ENCODE data around the gene HSPA4. TPM values are rescaled to one million over a fixed set of nuclear protein-coding genes. Genes with fewer than 3 reads are reported as not detected.
"Not testable (repeated sequence)": the region's sequence is repeated elsewhere in the genome, so short reads cannot be mapped to it uniquely, and the experiment has no call there.

Gene HSPA4
- total and polyA plus RNA-seq, 5 donors, result 52.1 to 88.8 (median 82.4) TPM

DNA sequence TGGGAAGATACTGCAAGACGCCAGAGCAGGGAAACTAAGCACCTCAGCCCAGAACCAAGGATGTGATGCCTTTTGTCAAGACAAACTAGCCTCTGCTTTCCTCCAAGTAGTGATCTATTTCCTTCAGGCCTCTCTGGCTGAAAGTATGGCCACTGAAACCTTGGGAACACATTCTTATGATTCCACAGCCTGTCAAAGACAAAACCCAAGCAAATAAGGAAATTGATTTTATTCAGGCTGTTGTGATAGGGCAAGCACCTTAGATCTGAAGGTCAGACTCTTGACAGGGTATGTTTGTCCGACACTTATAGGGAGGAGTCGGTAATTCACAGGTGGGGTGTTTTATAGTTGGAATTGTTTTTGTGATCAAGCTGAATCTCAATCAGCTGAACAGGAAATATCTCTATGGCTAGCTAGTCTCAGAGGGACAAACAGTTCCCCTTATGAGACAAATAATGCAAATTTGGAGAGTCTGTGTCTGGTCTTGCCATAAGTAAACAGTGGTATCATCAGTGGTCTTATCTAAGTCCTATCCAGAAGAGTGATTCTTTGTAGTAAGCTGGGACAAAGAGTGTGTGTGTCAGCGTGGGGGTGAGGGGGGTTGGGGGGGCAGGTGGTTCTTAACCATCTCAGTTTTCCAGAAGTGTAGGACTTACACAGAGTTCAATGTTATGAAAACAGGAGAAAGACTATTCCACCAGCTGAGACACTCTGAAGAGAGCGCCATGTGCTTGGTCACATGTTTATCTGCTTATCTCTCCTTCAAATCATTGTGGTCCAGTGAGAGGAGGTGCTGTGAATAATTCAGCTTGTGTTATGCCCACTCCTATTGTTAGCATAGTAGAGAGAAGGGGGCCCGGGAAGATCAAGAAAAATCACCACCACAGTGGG, 18.7 kb upstream of the HSPA4 start:
- DNase-seq, result no peak
- ATAC-seq, result no peak
- intact Hi-C loops (cut with DNase I), result no loop called here
- 61% methylated on average over 6 of the region's 6 CpGs for WGBS
- Histone ChIP-seq H3K27me3 (ENCODE audit: control insufficient read depth, insufficient read depth) (no peaks in the 10 kb centered on the region), H3K4me3 (ENCODE audit: low read length) (no peak overlapping the region), H3K27ac (ENCODE audit: low read length) (no peak overlapping the region), H3K4me1 (ENCODE audit: control insufficient read depth, insufficient read depth, low read length) (no peaks in the 10 kb centered on the region), H3K9me3 (ENCODE audit: control insufficient read depth, low read length) (no peaks in the 10 kb centered on the region)

DNA sequence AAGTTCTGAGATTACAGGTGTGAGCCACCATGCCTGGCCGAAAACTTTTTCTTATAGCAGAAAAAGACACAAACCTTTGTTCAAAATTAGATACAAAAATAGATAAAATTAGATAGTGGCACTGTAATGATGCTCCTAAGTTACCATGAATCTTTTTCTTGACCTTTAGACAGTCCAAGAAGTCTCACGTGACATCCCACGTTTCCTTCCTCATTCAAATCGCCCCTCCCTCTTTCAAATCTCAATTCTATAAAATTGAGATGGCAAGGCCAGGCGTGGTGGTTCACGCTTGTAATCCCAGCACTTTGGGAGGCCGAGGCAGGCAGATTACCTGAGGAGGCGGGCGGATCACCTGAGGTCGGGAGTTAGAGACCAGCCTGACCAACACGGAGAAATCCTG, 17.7 kb upstream of the HSPA4 start:
- no peak for DNase-seq
- H3K27me3 ChIP-seq (ENCODE audit: control insufficient read depth, insufficient read depth), result no peaks in the 10 kb centered on the region
- no peaks in the 10 kb centered on the region for H3K4me1 ChIP-seq (ENCODE audit: control insufficient read depth, insufficient read depth, low read length)
- ATAC-seq, result no peak
- no peaks in the 10 kb centered on the region for H3K9me3 ChIP-seq (ENCODE audit: control insufficient read depth, low read length)
- H3K4me3 ChIP-seq (ENCODE audit: low read length), result no peak overlapping the region
- intact Hi-C loops (cut with DNase I), result no loop called here
- WGBS, result 86% methylated on average over 11 of the region's 11 CpGs
- no peak overlapping the region for H3K27ac ChIP-seq (ENCODE audit: low read length)

DNA sequence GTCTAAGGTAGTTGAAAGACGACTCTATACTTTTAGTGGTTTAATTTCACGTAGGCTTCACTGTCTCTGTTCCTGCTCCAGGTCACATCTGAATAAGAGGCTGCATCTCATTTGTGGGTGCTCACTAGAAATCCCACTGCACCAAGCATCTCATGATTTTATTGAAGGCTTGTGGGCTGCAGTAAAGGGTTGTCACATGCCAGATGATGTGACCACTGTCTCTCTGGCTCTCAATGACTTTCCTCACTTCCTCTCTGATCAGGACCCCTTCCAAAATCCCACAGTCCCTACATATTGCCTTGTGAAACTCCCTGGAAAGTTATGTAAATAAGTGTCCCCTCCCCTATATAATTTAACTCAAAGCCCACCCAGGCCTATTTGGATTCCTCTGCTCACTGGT, 16.6 kb upstream of the HSPA4 start:
- Histone ChIP-seq H3K9me3 (ENCODE audit: control insufficient read depth, low read length) (no peaks in the 10 kb centered on the region), H3K4me3 (ENCODE audit: low read length) (no peak overlapping the region), H3K27ac (ENCODE audit: low read length) (no peak overlapping the region), H3K27me3 (ENCODE audit: control insufficient read depth, insufficient read depth) (no peaks in the 10 kb centered on the region), H3K4me1 (ENCODE audit: control insufficient read depth, insufficient read depth, low read length) (no peaks in the 10 kb centered on the region)
- 46% methylated on average over 2 of the region's 2 CpGs for WGBS
- intact Hi-C loops (cut with DNase I), result no loop called here
- no peak for ATAC-seq
- no peak for DNase-seq

DNA sequence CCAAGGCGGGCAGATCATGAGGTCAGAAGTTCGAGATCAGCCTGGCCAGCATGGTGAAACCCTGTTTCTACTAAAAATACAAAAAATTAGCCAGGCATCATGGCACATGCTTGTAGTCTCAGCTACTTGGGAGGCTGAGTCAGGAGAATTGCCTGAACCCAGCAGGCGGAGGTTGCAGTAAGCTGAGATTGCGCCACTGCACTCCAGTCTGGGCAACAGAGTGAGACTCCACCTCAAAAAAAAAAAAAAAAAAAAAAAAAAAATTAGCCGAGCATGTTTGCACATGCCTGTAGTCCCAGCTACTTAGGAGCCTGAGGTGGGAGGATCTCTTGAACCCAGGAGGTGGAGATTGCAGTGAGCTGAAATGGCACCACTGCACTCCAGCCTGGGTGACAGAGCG, 15.1 kb upstream of the HSPA4 start:
- WGBS, result 89% methylated on average over 6 of the region's 6 CpGs
- H3K27me3 ChIP-seq (ENCODE audit: control insufficient read depth, insufficient read depth); H3K9me3 ChIP-seq (ENCODE audit: control insufficient read depth, low read length); DNase-seq; H3K4me1 ChIP-seq (ENCODE audit: control insufficient read depth, insufficient read depth, low read length); H3K27ac ChIP-seq (ENCODE audit: low read length); intact Hi-C loops (cut with DNase I); H3K4me3 ChIP-seq (ENCODE audit: low read length); ATAC-seq: not testable (repeated sequence)

DNA sequence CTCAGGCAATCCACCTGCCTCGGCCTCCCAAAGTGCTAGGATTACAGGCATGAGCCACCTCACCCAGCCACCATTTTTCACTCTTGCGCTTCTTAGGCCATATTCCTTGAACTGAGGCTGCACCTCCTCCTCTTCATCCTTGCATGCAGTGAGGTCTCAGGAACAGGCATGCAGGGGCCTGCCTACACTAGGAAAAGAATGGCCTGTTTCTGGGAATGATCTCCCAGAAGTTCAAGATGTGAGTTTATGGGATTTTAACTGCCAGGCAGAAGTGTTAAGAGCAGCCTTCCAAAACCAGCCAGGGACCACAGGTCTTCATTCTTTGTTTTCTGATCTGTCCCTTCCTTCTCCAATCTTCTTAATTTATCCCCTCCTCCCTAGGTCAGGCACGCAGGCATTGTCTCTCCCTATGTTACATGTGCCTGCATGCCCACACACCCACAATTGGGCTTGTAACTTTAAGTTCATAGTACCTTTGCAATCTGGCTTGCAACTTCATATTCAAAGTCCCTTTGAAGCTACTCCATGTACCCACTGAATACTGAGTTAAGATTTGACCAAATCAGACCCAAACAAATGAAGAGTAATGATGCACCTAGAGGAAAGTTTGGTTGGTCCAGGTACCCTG, 10.5 kb upstream of the HSPA4 start:
- DNase-seq (no peak), ATAC-seq (no peak)
- Histone ChIP-seq H3K27ac (ENCODE audit: low read length) (no peak overlapping the region), H3K4me3 (ENCODE audit: low read length) (no peak overlapping the region), H3K4me1 (ENCODE audit: control insufficient read depth, insufficient read depth, low read length) (no peaks in the 10 kb centered on the region), H3K9me3 (ENCODE audit: control insufficient read depth, low read length) (no peaks in the 10 kb centered on the region), H3K27me3 (ENCODE audit: control insufficient read depth, insufficient read depth) (no peaks in the 10 kb centered on the region)
- WGBS, result 86% methylated on average over 3 of the region's 3 CpGs
- intact Hi-C loops (cut with DNase I), result no loop called here

DNA sequence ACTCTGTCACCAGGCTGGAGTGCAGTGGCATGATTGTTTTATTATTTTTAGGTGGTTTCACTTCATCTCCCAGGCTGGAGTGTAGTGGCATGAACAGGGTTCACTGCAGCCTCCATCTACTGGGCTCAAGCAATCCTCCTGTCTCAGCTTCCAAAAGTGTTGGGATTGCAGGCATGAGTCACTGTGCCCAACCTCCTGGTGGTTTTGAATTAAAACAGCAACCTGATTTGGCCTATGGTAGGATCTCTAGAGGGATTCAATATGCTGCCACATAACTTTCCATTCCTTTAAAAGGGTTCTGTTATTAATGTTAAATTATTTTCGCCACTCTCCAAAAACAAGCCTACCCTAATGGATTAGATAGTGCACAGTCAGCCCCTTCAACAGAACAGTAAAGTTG, 9.9 kb upstream of the HSPA4 start:
- no peak for ATAC-seq
- WGBS, result 80% methylated on average over 1 of the region's 1 CpG
- no peaks in the 10 kb centered on the region for H3K27me3 ChIP-seq (ENCODE audit: control insufficient read depth, insufficient read depth)
- no peak overlapping the region for H3K4me3 ChIP-seq (ENCODE audit: low read length)
- DNase-seq, result no peak
- no peaks in the 10 kb centered on the region for H3K4me1 ChIP-seq (ENCODE audit: control insufficient read depth, insufficient read depth, low read length)
- intact Hi-C loops (cut with DNase I), result no loop called here
- H3K27ac ChIP-seq (ENCODE audit: low read length), result no peak overlapping the region
- H3K9me3 ChIP-seq (ENCODE audit: control insufficient read depth, low read length), result no peaks in the 10 kb centered on the region

DNA sequence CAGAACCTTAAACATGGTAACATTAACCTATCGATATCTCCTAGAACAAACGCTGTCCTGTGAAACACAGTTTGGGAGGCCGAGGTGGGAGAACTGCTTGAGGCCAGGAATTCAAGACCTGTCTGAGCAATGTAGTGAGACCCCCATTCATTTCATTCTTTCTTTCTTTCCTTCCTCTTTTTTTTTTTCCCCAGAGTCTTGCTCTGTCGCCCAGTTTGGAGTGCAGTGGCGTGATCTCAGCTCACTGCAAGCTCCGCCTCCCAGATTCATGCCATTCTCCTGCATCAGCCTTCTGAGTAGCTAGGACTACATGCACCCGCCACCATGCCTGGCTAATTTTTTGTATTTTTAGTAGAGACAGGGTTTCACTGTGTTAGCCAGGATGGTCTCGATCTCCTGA, 5.3 kb upstream of the HSPA4 start:
- H3K4me3 ChIP-seq (ENCODE audit: low read length); H3K27ac ChIP-seq (ENCODE audit: low read length); ATAC-seq; H3K4me1 ChIP-seq (ENCODE audit: control insufficient read depth, insufficient read depth, low read length); H3K27me3 ChIP-seq (ENCODE audit: control insufficient read depth, insufficient read depth); DNase-seq; intact Hi-C loops (cut with DNase I); H3K9me3 ChIP-seq (ENCODE audit: control insufficient read depth, low read length): not testable (repeated sequence)
- 87% methylated on average over 8 of the region's 8 CpGs for WGBS

DNA sequence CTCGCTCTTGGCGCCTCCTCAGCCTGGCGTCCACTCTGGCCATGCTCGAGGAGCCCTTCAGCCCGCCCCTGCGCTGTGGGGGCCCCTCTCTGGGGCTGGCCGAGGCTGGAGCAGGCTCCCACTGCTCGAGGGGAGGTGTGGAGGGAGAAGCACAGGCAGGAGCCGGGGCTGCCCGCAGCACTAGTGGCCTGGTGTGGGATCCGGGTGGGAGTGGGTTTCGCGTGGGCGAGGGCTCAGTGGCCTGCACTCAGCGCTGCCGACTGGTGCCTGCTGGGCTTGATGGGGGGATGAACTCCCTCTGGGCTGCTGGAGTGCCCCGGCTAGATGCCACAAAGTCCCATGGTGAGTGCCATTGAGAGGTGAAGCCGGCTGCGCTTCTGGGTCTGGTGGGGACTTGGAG, 4.4 kb upstream of the HSPA4 start:
- intact Hi-C loops (cut with DNase I), result no loop called here
- no peak overlapping the region for H3K4me3 ChIP-seq (ENCODE audit: low read length)
- no peak overlapping the region for H3K27ac ChIP-seq (ENCODE audit: low read length)
- peaks cover 5% of the 10 kb centered on the region for H3K4me1 ChIP-seq (ENCODE audit: control insufficient read depth, insufficient read depth, low read length)
- ATAC-seq, result no peak
- H3K27me3 ChIP-seq (ENCODE audit: control insufficient read depth, insufficient read depth), result no peaks in the 10 kb centered on the region
- DNase-seq, result peak in 2 of 3 donors; percentile 34 to 56
- WGBS, result 93% methylated on average over 19 of the region's 19 CpGs
- no peaks in the 10 kb centered on the region for H3K9me3 ChIP-seq (ENCODE audit: control insufficient read depth, low read length)

DNA sequence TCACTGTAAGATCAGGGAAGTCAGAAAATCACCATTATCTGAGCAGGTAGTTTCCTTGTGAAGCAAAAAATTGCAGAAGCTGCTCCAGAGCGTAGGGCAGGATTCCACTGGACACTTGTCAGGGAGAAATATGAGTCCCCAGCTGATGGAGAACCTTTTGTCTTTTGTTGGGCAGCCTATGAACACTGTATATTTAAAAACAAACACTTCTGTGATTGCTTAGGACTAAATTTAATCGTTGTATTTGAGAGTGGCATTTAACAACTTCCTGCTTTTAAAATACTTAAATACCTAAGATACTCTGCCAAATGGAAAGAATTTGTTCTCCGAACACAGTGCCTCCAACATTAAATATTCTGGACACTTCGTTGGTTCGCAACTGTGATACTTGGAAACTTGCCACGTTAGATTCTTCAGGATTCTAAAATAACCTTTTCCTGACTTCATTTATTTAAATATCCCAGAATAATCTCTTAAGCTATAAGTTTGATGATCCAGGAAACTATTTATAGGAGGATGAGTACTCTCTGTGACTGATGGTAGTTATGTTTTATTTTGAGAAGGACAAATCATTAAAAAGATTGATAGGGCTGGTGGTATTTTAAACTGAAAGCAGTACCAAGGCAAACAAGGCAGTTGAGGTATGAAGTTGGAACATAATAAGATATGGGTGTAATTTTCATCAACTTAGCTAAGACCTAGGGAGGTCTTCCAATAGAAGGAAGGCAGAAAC, 2.7 kb upstream of the HSPA4 start:
- H3K4me1 ChIP-seq (ENCODE audit: control insufficient read depth, insufficient read depth, low read length), result peaks cover 7% of the 10 kb centered on the region
- H3K27me3 ChIP-seq (ENCODE audit: control insufficient read depth, insufficient read depth), result no peaks in the 10 kb centered on the region
- H3K27ac ChIP-seq (ENCODE audit: low read length), result peak overlapping the region; percentile 96
- DNase-seq (no peak), ATAC-seq (no peak)
- H3K4me3 ChIP-seq (ENCODE audit: low read length), result no peak overlapping the region
- 19% methylated on average over 6 of the region's 6 CpGs for WGBS
- intact Hi-C loops (cut with DNase I), result no loop called here
- H3K9me3 ChIP-seq (ENCODE audit: control insufficient read depth, low read length), result no peaks in the 10 kb centered on the region

DNA sequence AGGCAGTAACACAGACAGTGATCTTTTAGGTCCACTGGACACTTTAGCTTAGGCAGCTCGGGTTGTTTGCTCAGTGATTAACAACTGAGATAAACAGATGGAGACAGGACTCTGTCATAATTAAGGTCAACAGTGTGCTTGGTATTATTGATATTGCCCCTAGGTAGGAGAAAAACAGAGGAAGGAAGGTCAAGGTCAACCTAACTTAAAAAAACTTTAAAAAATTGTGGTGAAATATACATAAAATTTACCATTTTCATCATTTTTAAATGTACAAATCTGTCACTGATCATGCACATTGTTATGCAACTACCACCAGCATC, 2.1 kb upstream of the HSPA4 start:
- Histone ChIP-seq H3K9me3 (ENCODE audit: control insufficient read depth, low read length) (no peaks in the 10 kb centered on the region), H3K27me3 (ENCODE audit: control insufficient read depth, insufficient read depth) (no peaks in the 10 kb centered on the region), H3K4me3 (ENCODE audit: low read length) (no peak overlapping the region), H3K4me1 (ENCODE audit: control insufficient read depth, insufficient read depth, low read length) (peaks cover 7% of the 10 kb centered on the region), H3K27ac (ENCODE audit: low read length) (peak overlapping the region; percentile 96)
- no peak for ATAC-seq
- 32% methylated on average over 1 of the region's 1 CpG for WGBS
- intact Hi-C loops (cut with DNase I), result no loop called here
- no peak for DNase-seq

DNA sequence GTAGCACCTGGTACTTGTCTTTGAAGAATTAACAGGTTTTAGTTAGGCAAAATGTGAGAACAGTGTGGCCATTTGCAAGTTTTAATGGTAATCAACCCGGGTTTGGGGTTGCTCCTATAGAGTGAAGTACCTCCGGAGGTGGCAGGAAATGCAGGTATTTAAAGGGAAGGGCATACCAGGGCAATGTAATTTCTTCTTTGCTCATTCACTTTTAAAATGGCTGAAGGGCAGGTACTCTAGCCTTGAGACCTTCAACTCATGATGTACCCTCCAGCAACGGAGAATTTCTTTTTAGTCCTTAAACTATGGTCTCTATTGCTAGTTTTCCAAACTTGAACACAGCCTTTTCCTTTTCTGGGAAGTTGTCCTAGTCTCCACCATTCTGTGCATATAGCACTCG, 1.3 kb upstream of the HSPA4 start:
- ATAC-seq (no peak), DNase-seq (no peak)
- Histone ChIP-seq H3K27ac (ENCODE audit: low read length) (peak overlapping the region; percentile 76), H3K27me3 (ENCODE audit: control insufficient read depth, insufficient read depth) (no peaks in the 10 kb centered on the region), H3K9me3 (ENCODE audit: control insufficient read depth, low read length) (no peaks in the 10 kb centered on the region), H3K4me3 (ENCODE audit: low read length) (peak overlapping the region; percentile 84), H3K4me1 (ENCODE audit: control insufficient read depth, insufficient read depth, low read length) (peaks cover 7% of the 10 kb centered on the region)
- intact Hi-C loops (cut with DNase I), result no loop called here
- 42% methylated on average over 4 of the region's 4 CpGs for WGBS

Measured in right cardiac atrium (tissue), 5 donors.